Activated CD8-positive, alpha-beta memory T cell treated with anti-CD3 and anti-CD28 coated beads, Interleukin-2, amount 10 ng/mL, durations not matched to agents 7 days and 5 days (primary cell): ENCODE results near the gene PDE4D. TPM values are rescaled to one million over a fixed set of nuclear protein-coding genes. Genes with fewer than 3 reads are reported as not detected.
"Not testable (repeated sequence)": the region's sequence is repeated elsewhere in the genome, so short reads cannot be mapped to it uniquely, and the experiment has no call there.

Source experiments
- ATAC-seq: fragments of 150-1000 bp; cut with Tn5 transposase; one replicate; pipeline ENCODE4 v1.10.0; 2021; ENCODE audit warnings: moderate library complexity
- CTCF ChIA-PET: fragments of 350-600 bp; sonication (Branson Sonifier 250); formaldehyde crosslinking; loops from one replicate; lab custom pipeline; 2021; ENCODE audit warnings: antibody characterized with exemption; lab: Charles Lee
- DNase-seq: peaks from one replicate; pipeline ENCODE4 v3.0.0-alpha.2; 2020
- H3K27ac Mint-ChIP-seq: one replicate; pipeline ENCODE4 v1.8.0; 2021; ENCODE audit warnings: mild to moderate bottlenecking, mixed read lengths
- H3K27me3 Mint-ChIP-seq: one replicate; pipeline ENCODE4 v1.8.0; 2021; ENCODE audit warnings: mixed read lengths
- H3K36me3 Mint-ChIP-seq: one replicate; pipeline ENCODE4 v1.8.0; 2021; ENCODE audit warnings: mild to moderate bottlenecking, mixed read lengths
- H3K4me1 Mint-ChIP-seq: one replicate; pipeline ENCODE4 v1.8.0; 2021; ENCODE audit warnings: mixed read lengths
- H3K4me3 Mint-ChIP-seq: one replicate; pipeline ENCODE4 v1.8.0; 2021; ENCODE audit warnings: mild to moderate bottlenecking, moderate library complexity, mixed read lengths
- H3K9me3 Mint-ChIP-seq: one replicate; pipeline ENCODE4 v1.8.0; 2022; ENCODE audit warnings: low read depth, mixed read lengths
- total RNA-seq, 2 experiments: library from RNA; stranded (reverse); gene quantifications; one replicate each; pipeline ENCODE4 v1.2.3, GENCODE V29; 2021

The PDE4D gene
- total RNA-seq, 2 experiments from 2014 or later, result 59.3 to 66.2 TPM

GRCh38 chr5:59768152-59769040, 125.1 kb downstream of the PDE4D start:
- no peaks in the 10 kb centered on the region for H3K4me1 Mint-ChIP-seq
- no peak overlapping the region for H3K27ac Mint-ChIP-seq
- CTCF ChIA-PET, result interaction anchor here (1.5 kb wide), 1 partner anchor 31 kb away, joined by 4 read pairs; no protein-coding TSS in a partner anchor

DNA sequence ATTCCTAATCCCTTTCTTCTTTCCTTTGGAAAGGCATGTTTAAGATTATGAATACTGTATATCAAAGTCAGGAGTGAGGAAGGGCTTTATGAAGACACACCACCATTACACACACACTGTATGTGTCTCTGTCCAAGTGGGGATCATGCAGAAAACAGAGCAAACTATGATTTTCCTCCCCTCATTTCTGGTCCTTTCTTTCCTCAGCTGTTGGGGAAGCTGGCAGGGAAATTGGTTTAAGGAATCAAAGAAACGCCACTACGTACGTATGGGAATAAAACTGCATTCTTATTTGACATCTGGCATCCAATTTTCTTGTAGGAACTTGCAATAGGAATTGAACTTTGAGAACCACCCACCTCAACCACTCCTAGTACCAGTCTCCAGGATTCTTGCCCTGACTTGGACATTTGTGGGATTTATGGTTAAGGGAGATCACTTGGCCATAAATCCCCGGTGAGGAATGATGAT, 125.8 kb downstream of the PDE4D start:
- Mint-ChIP-seq H3K4me3 (no peak overlapping the region), H3K9me3 (no peaks in the 10 kb centered on the region), H3K4me1 (no peaks in the 10 kb centered on the region), H3K36me3 (no peaks in the 10 kb centered on the region), H3K27ac (no peak overlapping the region), H3K27me3 (peaks cover 44% of the 10 kb centered on the region)
- CTCF ChIA-PET, result no interaction called here
- DNase-seq, result no peak
- no peak for ATAC-seq

More at GRCh38 chr5:59768152-59769040, 125.1 kb downstream of the PDE4D start:
- no peaks in the 10 kb centered on the region for H3K36me3 Mint-ChIP-seq
- peaks cover 44% of the 10 kb centered on the region for H3K27me3 Mint-ChIP-seq
- no peaks in the 10 kb centered on the region for H3K9me3 Mint-ChIP-seq
- no peak overlapping the region for H3K4me3 Mint-ChIP-seq
- ATAC-seq, result no peak
- DNase-seq, result no peak

DNA sequence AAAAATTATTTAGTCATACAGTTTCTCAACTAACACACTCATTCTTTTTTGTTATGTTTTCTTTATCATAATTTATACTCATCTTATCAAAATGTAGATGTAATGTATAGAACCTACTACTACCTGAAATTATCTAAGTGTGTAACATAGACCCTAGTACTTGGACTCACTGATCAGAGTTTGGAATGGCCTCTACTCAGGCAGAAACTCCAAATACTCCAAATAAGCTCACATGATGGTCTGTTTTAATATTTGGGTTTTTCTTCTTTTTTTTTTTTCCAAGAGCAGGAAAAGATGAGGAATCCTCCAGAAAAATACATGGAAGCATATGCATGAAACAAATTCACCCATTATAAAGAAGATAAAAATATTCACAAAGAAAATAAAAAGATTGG, 126.3 kb downstream of the PDE4D start:
- Mint-ChIP-seq H3K27me3 (peaks cover 43% of the 10 kb centered on the region), H3K4me3 (no peak overlapping the region), H3K27ac (no peak overlapping the region), H3K36me3 (no peaks in the 10 kb centered on the region), H3K4me1 (no peaks in the 10 kb centered on the region), H3K9me3 (no peaks in the 10 kb centered on the region)
- CTCF ChIA-PET, result no interaction called here
- ATAC-seq (no peak), DNase-seq (no peak)

DNA sequence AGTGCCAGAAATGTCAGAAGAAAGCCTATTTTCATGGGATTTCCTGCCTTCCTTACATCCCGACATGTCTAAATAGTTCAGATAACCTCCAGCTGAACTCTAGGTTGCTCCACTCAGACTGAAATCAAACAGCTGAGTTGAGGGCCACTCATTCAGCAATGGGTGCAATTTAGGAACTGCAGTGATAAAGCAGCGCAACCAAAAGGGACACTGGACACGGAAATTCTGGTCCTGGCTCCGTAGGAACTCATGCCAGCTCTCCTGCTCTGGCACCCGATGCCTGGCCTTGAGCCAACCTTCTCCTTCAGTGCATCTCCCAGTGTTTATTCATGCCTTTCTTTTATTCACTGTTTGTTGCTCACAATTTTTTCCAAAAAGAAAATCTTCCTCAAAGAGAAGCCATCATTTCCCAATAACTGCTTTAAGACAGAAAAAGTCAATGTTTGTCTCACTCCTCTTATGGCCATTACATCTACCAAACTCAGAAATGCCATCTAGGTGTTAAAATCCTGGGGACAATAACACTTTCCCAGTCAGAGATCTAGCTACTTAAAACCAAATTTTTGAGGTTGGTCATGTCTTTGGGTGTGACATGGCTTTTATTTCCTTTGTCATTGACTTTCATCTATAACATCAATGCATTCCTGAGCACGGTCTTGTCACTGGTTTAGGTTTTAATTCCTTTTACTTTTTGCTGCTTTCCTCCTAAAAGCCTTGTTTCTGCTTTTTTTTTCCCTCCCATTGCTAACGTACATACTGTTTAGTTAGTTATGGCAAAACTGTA, 126.9 kb downstream of the PDE4D start:
- CTCF ChIA-PET, result no interaction called here
- no peak overlapping the region for H3K4me3 Mint-ChIP-seq
- DNase-seq, result no peak
- no peak overlapping the region for H3K27ac Mint-ChIP-seq
- peaks cover 40% of the 10 kb centered on the region for H3K27me3 Mint-ChIP-seq
- no peaks in the 10 kb centered on the region for H3K4me1 Mint-ChIP-seq
- no peak for ATAC-seq
- no peaks in the 10 kb centered on the region for H3K9me3 Mint-ChIP-seq
- no peaks in the 10 kb centered on the region for H3K36me3 Mint-ChIP-seq

GRCh38 chr5:59765446-59765845, 128.1 kb downstream of the PDE4D start:
- DNase-seq, result no peak
- Mint-ChIP-seq H3K27me3 (peaks cover 34% of the 10 kb centered on the region), H3K9me3 (no peaks in the 10 kb centered on the region), H3K4me3 (no peak overlapping the region), H3K4me1 (no peaks in the 10 kb centered on the region), H3K27ac (no peak overlapping the region), H3K36me3 (no peaks in the 10 kb centered on the region)
- ATAC-seq, result no peak
- CTCF ChIA-PET, result no interaction called here

- Mint-ChIP-seq H3K36me3 (no peaks in the 10 kb centered on the region), H3K4me1 (no peaks in the 10 kb centered on the region), H3K27me3 (peaks cover 32% of the 10 kb centered on the region), H3K27ac (no peak overlapping the region), H3K4me3 (no peak overlapping the region), H3K9me3 (no peaks in the 10 kb centered on the region)
- CTCF ChIA-PET, result no interaction called here
- ATAC-seq, result no peak
- no peak for DNase-seq
These were observed 129.2 kb downstream of the PDE4D start for GRCh38 chr5:59764361-59764760.

DNA sequence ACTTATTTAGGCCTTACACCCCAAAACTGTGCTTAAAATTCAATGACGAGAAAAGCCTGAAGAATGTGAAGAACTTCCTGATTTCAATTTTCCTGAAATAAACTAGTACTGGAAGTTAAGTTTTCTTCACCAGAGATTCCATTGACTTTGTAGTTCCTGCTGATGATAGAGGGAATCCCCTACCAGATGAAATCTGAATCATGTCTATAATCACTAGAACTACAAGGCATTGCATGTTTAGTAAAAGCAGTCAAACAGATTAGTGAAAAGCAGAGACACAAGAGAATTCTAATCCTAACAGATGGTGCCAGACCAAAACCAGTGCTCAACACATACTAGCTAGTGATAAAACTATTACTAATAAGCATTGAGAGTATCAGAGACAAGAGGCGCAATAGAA, 130.0 kb downstream of the PDE4D start:
- ATAC-seq, result no peak
- Mint-ChIP-seq H3K27me3 (peaks cover 24% of the 10 kb centered on the region), H3K4me3 (no peak overlapping the region), H3K9me3 (no peaks in the 10 kb centered on the region), H3K4me1 (no peaks in the 10 kb centered on the region), H3K36me3 (no peaks in the 10 kb centered on the region), H3K27ac (no peak overlapping the region)
- CTCF ChIA-PET, result no interaction called here
- DNase-seq, result no peak

DNA sequence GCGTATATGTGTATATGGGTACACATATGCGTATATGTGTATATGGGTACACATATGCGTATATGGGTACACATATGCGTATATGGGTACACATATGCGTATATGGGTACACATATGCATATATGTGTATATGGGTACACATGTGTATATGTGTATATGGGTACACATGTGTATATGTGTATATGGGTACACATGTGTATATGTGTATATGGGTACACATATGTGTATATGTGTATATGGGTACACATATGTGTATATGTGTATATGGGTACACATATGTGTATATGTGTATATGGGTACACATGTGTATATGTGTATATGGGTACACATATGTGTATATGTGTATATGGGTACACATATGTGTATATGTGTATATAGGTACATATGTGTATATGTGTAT, 131.3 kb downstream of the PDE4D start:
- DNase-seq, H3K9me3 Mint-ChIP-seq, H3K27ac Mint-ChIP-seq, H3K4me1 Mint-ChIP-seq, H3K4me3 Mint-ChIP-seq, CTCF ChIA-PET, ATAC-seq, H3K36me3 Mint-ChIP-seq: not testable (repeated sequence)
- peaks cover 11% of the 10 kb centered on the region for H3K27me3 Mint-ChIP-seq

DNA sequence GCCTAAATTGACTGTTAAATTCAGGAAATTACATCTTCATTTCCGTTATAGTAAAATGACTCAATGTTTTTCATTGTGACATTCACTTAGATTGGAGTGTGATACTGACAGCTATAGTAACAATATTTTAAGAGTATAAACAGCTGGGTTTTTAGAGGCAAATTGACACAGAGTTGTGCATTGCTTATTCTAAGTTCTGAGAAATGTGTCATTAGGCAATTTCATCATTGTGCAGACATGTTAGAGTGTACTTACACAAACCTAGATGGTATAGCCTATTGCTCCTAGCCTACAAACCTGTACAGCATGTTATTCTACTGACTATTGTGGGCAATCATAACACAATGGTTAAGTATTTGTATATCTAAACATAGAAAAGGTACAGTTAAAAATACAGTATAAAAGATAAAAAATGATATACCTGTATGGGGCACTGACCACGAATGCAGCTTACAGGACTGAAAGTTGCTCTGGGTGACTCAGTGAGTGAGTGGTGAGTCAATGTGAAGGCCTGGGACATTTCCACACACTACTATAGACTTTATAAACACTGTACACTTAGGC, 132.7 kb downstream of the PDE4D start:
- Mint-ChIP-seq H3K36me3 (no peaks in the 10 kb centered on the region), H3K27ac (no peak overlapping the region), H3K4me3 (no peak overlapping the region), H3K9me3 (no peaks in the 10 kb centered on the region), H3K27me3 (peaks cover 4% of the 10 kb centered on the region), H3K4me1 (no peaks in the 10 kb centered on the region)
- ATAC-seq, result no peak
- CTCF ChIA-PET, result no interaction called here
- DNase-seq, result no peak

DNA sequence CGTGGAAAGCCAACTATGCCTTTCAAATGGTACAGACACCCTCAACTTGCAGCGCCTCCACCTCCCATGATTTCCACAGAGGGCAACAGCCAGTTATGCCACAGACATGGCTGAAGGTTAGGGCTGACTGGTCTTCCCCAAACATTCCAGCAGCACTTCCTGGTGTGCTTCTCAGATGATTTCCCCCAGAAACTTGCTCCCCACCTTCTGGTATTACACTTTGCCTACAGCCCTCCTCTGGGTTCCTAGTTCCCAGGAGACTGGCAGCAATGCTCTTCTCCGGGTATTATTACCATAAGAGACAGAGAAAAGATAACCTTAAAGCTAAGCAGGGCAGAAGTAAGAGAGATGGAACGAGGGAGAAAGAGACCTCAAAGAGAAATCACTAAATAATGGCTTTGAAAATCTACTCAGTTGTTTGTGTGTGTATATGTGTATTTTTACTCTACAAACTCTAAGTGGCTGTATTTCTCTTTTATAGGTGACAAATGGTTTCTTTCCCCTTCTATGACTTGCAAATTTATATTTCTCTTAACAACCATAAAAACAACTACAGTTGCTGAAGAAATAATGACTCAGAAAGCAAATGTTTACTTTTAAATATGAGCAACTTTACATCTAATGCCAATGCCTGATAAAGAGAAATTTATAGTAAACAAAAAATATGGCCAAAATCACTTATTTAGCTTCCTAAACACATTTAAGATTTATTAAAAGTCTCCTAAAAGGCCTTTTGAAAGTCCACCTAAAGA, 133.8 kb downstream of the PDE4D start:
- no peaks in the 10 kb centered on the region for H3K4me1 Mint-ChIP-seq
- CTCF ChIA-PET, result no interaction called here

GRCh38 chr5:59758566-59758965, 135.0 kb downstream of the PDE4D start:
- Mint-ChIP-seq H3K9me3 (no peaks in the 10 kb centered on the region), H3K36me3 (no peaks in the 10 kb centered on the region), H3K4me3 (no peak overlapping the region), H3K27ac (no peak overlapping the region), H3K27me3 (peaks cover 4% of the 10 kb centered on the region), H3K4me1 (no peaks in the 10 kb centered on the region)
- no peak for ATAC-seq
- CTCF ChIA-PET, result no interaction called here
- no peak for DNase-seq

More for the DNA sequence above, 133.8 kb downstream of the PDE4D start:
- Mint-ChIP-seq H3K9me3 (no peaks in the 10 kb centered on the region), H3K4me3 (no peak overlapping the region), H3K27ac (no peak overlapping the region), H3K36me3 (no peaks in the 10 kb centered on the region), H3K27me3 (peaks cover 4% of the 10 kb centered on the region)
- DNase-seq, result no peak
- ATAC-seq, result no peak

GRCh38 chr5:59757442-59757841, 136.1 kb downstream of the PDE4D start:
- ATAC-seq, result no peak
- Mint-ChIP-seq H3K27me3 (peaks cover 4% of the 10 kb centered on the region), H3K4me3 (no peak overlapping the region), H3K4me1 (no peaks in the 10 kb centered on the region), H3K36me3 (no peaks in the 10 kb centered on the region), H3K9me3 (no peaks in the 10 kb centered on the region), H3K27ac (no peak overlapping the region)
- DNase-seq, result no peak
- CTCF ChIA-PET, result no interaction called here
